ENCODE measurements around the gene YEATS2.
"Not testable (repeated sequence)": the region's sequence is repeated elsewhere in the genome, so short reads cannot be mapped to it uniquely, and the experiment has no call there.

YEATS2 gene

DNA sequence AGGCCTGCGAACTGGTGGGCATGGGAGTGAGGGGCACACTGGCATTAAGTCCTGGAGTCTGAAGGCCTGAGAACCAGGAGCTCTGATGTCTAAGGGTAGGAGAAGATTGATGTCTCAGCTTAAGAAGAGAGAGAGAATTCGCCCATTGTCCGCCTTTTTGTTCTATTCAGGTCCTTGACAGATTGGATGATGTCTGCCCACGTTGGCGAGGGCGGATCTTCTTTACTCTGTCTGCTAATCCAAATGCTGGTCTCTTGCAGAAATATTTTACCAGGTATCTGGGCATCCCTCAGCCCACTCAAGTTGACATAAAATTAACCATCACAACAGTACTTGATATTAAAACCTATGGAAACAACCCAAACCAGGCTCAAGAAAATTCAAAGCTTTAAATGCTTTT is 83.6 kb downstream of the YEATS2 start:
- H3K4me1 ChIP-seq = no peaks in the 10 kb centered on the region
- H3K4me3 ChIP-seq = no peak overlapping the region
- no peaks in the 10 kb centered on the region for H3K9me3 ChIP-seq
- peaks cover 34 to 92% (median 59%) of the 10 kb centered on the region in 3 donors for H3K36me3 ChIP-seq
- H3K27ac ChIP-seq = no peak overlapping the region
- H3K27me3 ChIP-seq = no peaks in the 10 kb centered on the region
- intact Hi-C loops (cut with DNase I; ENCODE audit: low total_unique reads) = no loop called here
- no peak for DNase-seq
- TF ChIP-seq, protein P1, sequence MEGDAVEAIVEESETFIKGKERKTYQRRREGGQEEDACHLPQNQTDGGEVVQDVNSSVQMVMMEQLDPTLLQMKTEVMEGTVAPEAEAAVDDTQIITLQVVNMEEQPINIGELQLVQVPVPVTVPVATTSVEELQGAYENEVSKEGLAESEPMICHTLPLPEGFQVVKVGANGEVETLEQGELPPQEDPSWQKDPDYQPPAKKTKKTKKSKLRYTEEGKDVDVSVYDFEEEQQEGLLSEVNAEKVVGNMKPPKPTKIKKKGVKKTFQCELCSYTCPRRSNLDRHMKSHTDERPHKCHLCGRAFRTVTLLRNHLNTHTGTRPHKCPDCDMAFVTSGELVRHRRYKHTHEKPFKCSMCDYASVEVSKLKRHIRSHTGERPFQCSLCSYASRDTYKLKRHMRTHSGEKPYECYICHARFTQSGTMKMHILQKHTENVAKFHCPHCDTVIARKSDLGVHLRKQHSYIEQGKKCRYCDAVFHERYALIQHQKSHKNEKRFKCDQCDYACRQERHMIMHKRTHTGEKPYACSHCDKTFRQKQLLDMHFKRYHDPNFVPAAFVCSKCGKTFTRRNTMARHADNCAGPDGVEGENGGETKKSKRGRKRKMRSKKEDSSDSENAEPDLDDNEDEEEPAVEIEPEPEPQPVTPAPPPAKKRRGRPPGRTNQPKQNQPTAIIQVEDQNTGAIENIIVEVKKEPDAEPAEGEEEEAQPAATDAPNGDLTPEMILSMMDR (IDR thresholded peaks at IDR 0.05) = no peak

DNA sequence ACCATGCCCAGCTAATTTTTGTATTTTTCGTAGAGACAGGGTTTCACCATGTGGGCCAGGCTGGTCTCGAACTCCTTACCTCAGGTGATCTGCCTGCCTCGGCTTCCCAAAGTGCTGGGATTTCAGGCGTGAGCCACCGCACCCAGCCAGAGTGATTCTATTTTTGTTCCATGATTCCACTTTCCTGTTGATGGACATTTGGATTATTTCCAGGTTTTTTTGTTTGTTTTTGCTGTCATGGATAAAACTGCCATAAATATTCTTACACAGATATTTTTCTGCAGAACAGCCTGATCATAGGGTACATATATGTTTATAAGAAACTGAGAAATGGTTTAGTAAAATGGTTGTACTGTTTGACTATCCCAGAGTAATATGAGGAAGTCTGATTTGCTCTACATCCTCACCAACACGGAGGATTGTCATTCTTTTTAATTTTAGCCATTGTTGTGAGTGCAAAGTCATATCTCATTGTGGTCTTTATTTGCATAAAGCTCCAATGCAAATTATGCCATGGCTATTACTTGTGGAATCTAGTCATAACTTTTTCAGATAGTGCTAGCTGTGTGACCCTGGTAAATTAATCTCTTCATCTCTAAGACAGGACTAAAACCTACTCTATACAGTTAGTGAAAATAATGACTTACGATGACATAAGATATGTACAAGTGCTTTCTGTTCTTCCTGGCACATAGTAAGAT is 85.1 kb downstream of the YEATS2 start:
- Histone ChIP-seq H3K27me3 (no peaks in the 10 kb centered on the region), H3K4me3 (no peak overlapping the region), H3K4me1 (no peaks in the 10 kb centered on the region), H3K36me3 (peaks cover 32 to 95% (median 61%) of the 10 kb centered on the region in 3 donors), H3K9me3 (no peaks in the 10 kb centered on the region), H3K27ac (no peak overlapping the region)
- intact Hi-C loops (cut with DNase I; ENCODE audit: low total_unique reads) = no loop called here
- TF ChIP-seq, protein P1 (IDR thresholded peaks at IDR 0.05) = no peak
- no peak for DNase-seq

DNA sequence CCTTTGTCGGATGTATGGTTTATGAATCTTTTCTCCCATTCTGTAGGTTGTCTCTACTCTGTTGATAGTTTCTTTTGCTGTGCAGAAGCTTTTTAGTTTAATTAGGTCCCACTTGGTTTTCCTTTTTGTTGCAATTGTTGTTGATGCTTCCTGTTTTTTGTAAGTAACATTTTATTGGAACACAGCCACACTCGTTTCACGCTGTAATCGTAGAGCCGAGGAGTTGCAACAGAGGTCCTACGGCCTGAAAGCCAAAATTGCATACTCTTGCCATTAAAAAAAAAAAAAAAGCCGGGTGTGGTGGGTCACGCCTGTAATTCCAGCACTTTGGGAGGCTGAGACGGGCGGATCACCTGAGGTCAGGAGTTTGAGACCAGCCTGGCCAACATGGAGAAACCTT is 86.9 kb downstream of the YEATS2 start:
- H3K9me3 ChIP-seq; H3K27ac ChIP-seq; DNase-seq; H3K4me1 ChIP-seq; H3K4me3 ChIP-seq; H3K27me3 ChIP-seq; intact Hi-C loops (cut with DNase I; ENCODE audit: low total_unique reads): not testable (repeated sequence)
- H3K36me3 ChIP-seq = peaks cover 17 to 88% (median 53%) of the 10 kb centered on the region in 3 donors

DNA sequence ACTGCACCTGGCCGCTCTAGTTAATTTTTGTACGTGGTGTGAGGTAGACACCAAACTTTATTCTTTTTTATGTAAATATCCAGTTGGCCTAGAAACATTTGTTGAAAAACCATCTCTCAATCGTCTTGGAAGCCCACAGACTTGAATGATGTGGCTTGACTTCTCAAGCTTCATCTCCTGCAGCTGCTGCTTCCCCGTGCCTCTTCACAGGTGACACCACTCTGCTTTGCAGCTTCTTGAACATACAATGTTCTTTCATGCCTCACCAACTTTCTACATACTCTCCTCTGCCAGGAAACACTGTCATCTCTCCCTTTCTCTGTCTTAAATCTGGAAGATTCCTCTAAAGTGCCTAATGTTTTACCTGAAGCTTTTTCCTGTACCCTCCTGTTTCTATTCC is 92.2 kb downstream of the YEATS2 start:
- Histone ChIP-seq H3K4me3 (no peak overlapping the region), H3K9me3 (no peaks in the 10 kb centered on the region), H3K36me3 (peaks cover 16 to 86% (median 64%) of the 10 kb centered on the region in 3 donors), H3K27me3 (no peaks in the 10 kb centered on the region), H3K27ac (no peak overlapping the region), H3K4me1 (no peaks in the 10 kb centered on the region)
- TF ChIP-seq, protein P1 (IDR thresholded peaks at IDR 0.05) = no peak
- intact Hi-C loops (cut with DNase I; ENCODE audit: low total_unique reads) = no loop called here
- no peak for DNase-seq

DNA sequence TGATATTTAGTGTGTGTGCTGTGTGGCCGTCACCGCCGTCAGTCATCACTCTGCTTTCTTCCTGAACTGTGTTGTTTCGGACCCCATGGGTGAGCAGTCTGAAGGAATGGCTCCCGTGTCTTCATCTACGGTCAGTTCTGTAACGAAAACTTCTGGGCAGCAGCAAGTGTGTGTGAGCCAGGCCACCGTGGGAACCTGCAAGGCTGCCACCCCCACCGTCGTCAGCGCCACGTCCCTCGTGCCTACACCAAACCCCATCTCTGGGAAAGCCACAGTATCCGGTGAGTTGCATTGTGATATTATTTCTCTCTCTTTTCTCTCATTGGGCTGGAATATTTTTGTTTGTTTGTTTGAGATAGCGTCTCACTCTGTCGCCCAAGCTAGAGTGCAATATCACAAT is 93.1 kb downstream of the YEATS2 start:
- Histone ChIP-seq H3K4me1 (no peaks in the 10 kb centered on the region), H3K9me3 (no peaks in the 10 kb centered on the region), H3K27me3 (no peaks in the 10 kb centered on the region), H3K4me3 (no peak overlapping the region), H3K27ac (no peak overlapping the region), H3K36me3 (peaks cover 15 to 79% (median 63%) of the 10 kb centered on the region in 3 donors)
- TF ChIP-seq, protein P1 (IDR thresholded peaks at IDR 0.05) = no peak
- intact Hi-C loops (cut with DNase I; ENCODE audit: low total_unique reads) = no loop called here
- no peak for DNase-seq

DNA sequence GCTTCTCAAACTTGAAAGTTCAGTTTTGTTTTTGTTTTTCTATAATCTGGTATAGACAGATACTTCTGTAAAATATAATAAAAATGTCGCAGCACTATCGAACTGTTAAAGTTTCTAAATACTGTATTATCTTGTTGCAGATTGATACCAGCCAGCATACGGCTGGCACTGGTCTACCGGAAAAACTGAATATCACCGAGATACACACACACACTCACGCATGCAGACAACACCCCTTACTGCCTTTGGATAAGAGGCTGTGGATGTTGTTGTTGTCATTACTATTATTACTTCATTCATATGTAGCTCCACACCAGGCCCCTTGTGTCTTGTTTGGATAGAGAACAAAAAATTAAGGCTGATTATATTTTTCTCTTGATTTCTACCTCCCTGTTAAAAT is 95.4 kb downstream of the YEATS2 start:
- Histone ChIP-seq H3K36me3 (peaks cover 8 to 68% (median 45%) of the 10 kb centered on the region in 3 donors), H3K4me3 (no peak overlapping the region), H3K27ac (no peak overlapping the region), H3K4me1 (no peaks in the 10 kb centered on the region), H3K27me3 (no peaks in the 10 kb centered on the region), H3K9me3 (no peaks in the 10 kb centered on the region)
- DNase-seq = no peak
- intact Hi-C loops (cut with DNase I; ENCODE audit: low total_unique reads) = no loop called here
- TF ChIP-seq, protein P1 (IDR thresholded peaks at IDR 0.05) = no peak

Data from tibial artery (tissue), 4 donors.